SK-N-SH treated with all-trans-retinoic acid at 6 μM for 48 hours (cell line): Measurements from ENCODE around the gene VPS13D.
A peak's percentile ranks its signal among the peaks of the same experiment; 100 is the strongest.

ENCODE experiments used
- ATAC-seq: fragments of 200-7000 bp; cut with Tn5 transposase; 3 replicates; pipeline ENCODE4 v1.9.1; 2020; ENCODE audit warnings: mild to moderate bottlenecking, moderate library complexity
- ARNTL ChIP-seq: fragments of 450-650 bp; formaldehyde crosslinking; IDR thresholded peaks from 2 replicates; pipeline ENCODE4 v1.5.0; 2020; ENCODE audit warnings: low read depth, mild to moderate bottlenecking, moderate library complexity, borderline replicate concordance
- BACH2 ChIP-seq: fragments of 250-450 bp; sonication (Bioruptor Pico); IDR thresholded peaks from 2 replicates; pipeline ENCODE4 v1.9.0; 2021; ENCODE audit warnings: mild to moderate bottlenecking, borderline replicate concordance
- CREB5 ChIP-seq: fragments of 250-450 bp; sonication (Bioruptor Pico); IDR thresholded peaks from 2 replicates; pipeline ENCODE4 v1.5.1; 2020; ENCODE audit warnings: low read depth, mild to moderate bottlenecking, moderate library complexity
- ESRRG ChIP-seq: fragments of 250-450 bp; sonication (Bioruptor Pico); IDR thresholded peaks from 2 replicates; pipeline ENCODE4 v1.6.1; 2021; ENCODE audit warnings: mild to moderate bottlenecking
- GLIS3 ChIP-seq: fragments of 250-450 bp; sonication (Bioruptor Pico); IDR thresholded peaks from 2 replicates; pipeline ENCODE4 v1.5.0; 2020; ENCODE audit warnings: mild to moderate bottlenecking, moderate library complexity
- ISL1 ChIP-seq: fragments of 250-450 bp; sonication (Bioruptor Pico); IDR thresholded peaks from 2 replicates; pipeline ENCODE4 v2.1.2; 2022; ENCODE audit warnings: mild to moderate bottlenecking, moderate library complexity
- PATZ1 ChIP-seq: fragments of 250-450 bp; sonication (Bioruptor Pico); IDR thresholded peaks from 2 replicates; pipeline ENCODE4 v1.8.0; 2020; ENCODE audit warnings: mild to moderate bottlenecking, moderate library complexity, borderline replicate concordance
- PPARA ChIP-seq: fragments of 250-450 bp; sonication (Bioruptor Pico); IDR thresholded peaks from 2 replicates; pipeline ENCODE4 v1.5.0; 2020; ENCODE audit warnings: mild to moderate bottlenecking, borderline replicate concordance
- SNAI2 ChIP-seq: fragments of 250-450 bp; sonication (Bioruptor Pico); IDR thresholded peaks from 2 replicates; pipeline ENCODE4 v1.5.0; 2020; ENCODE audit warnings: mild to moderate bottlenecking, moderate library complexity
- TCF4 ChIP-seq: fragments of 250-450 bp; sonication (Bioruptor Pico); IDR thresholded peaks from 2 replicates; pipeline ENCODE4 v1.8.0; 2021; ENCODE audit warnings: mild to moderate bottlenecking, moderate library complexity, borderline replicate concordance
- TOX ChIP-seq: fragments of 250-450 bp; sonication (Bioruptor Pico); IDR thresholded peaks from 2 replicates; pipeline ENCODE4 v1.8.0; 2021; ENCODE audit warnings: mild to moderate bottlenecking, moderate library complexity, borderline replicate concordance
- TSHZ2 ChIP-seq: fragments of 250-450 bp; sonication (Bioruptor Pico); IDR thresholded peaks from 2 replicates; pipeline ENCODE4 v1.5.0; 2020; ENCODE audit warnings: mild to moderate bottlenecking, moderate library complexity
- ZC3H10 ChIP-seq: fragments of 250-450 bp; sonication (Bioruptor Pico); IDR thresholded peaks from 2 replicates; pipeline ENCODE4 v1.5.1; 2021; ENCODE audit warnings: mild to moderate bottlenecking, moderate library complexity
- ZFP3 ChIP-seq: fragments of 250-450 bp; sonication (Bioruptor Pico); IDR thresholded peaks from 2 replicates; pipeline ENCODE4 v1.5.0; 2020; ENCODE audit warnings: mild to moderate bottlenecking, moderate library complexity
- ZFP30 ChIP-seq: fragments of 450-650 bp; formaldehyde crosslinking; IDR thresholded peaks from 2 replicates; pipeline ENCODE4 v1.5.0; 2022; ENCODE audit warnings: mild to moderate bottlenecking, moderate library complexity
- ZNF70 ChIP-seq: fragments of 450-650 bp; formaldehyde crosslinking; IDR thresholded peaks from 2 replicates; pipeline ENCODE4 v1.5.0; 2020; ENCODE audit warnings: mild to moderate bottlenecking, moderate library complexity
- ZNF8 ChIP-seq: fragments of 450-650 bp; formaldehyde crosslinking; IDR thresholded peaks from 2 replicates; pipeline ENCODE4 v1.5.0; 2020; ENCODE audit warnings: mild to moderate bottlenecking, moderate library complexity

The VPS13D gene

GRCh38 chr1:12353981-12354380 is 124.2 kb downstream of the VPS13D start (continued):
- no peak for TF ChIP-seq PATZ1 (CRISPR knock-in tag)
- no peak for TF ChIP-seq ZC3H10 (CRISPR knock-in tag)
- TF ChIP-seq GLIS3 (CRISPR knock-in tag): no peak
- no peak for TF ChIP-seq ISL1 (CRISPR knock-in tag)
- no peak for TF ChIP-seq TCF4
- no peak for TF ChIP-seq SNAI2 (CRISPR knock-in tag)
- TF ChIP-seq, all 23 proteins: peak for 0

- peak; percentile 83 for ATAC-seq
- TF ChIP-seq ISL1 (CRISPR knock-in tag) (0 out of 2 replicates have a peak, but pooled peaks have one; percentile 32), GLIS3 (CRISPR knock-in tag) (no peak), TOX (CRISPR knock-in tag) (peak; percentile 48; the same call in 1 of the 2 replicates)
These were observed 126.4 kb downstream of the VPS13D start for GRCh38 chr1:12356004-12356890.

- TF ChIP-seq PPARA (CRISPR knock-in tag): no peak
- TF ChIP-seq GLIS3 (CRISPR knock-in tag): no peak
- no peak for TF ChIP-seq ZNF70 (CRISPR knock-in tag)
- no peak for TF ChIP-seq ZFP3 (CRISPR knock-in tag)
- no peak for TF ChIP-seq ZC3H10 (CRISPR knock-in tag)
- TF ChIP-seq ZFP30 (CRISPR knock-in tag): no peak
- TF ChIP-seq ESRRG (CRISPR knock-in tag): no peak
- no peak for TF ChIP-seq CREB5 (CRISPR knock-in tag)
- no peak for TF ChIP-seq ARNTL
- no peak for TF ChIP-seq ZNF8 (CRISPR knock-in tag)
- no peak for ATAC-seq
These were observed 128.7 kb downstream of the VPS13D start for GRCh38 chr1:12358499-12358898.

GRCh38 chr1:12359359-12360133 is 129.7 kb downstream of the VPS13D start:
- no peak for ATAC-seq
- TF ChIP-seq ZNF70 (CRISPR knock-in tag) (no peak), CREB5 (CRISPR knock-in tag) (no peak)

- TF ChIP-seq PATZ1 (CRISPR knock-in tag) (no peak), ARNTL (no peak), ZFP30 (CRISPR knock-in tag) (no peak), BACH2 (CRISPR knock-in tag) (no peak), ZNF70 (CRISPR knock-in tag) (no peak), CREB5 (CRISPR knock-in tag) (no peak), TCF4 (no peak), ZFP3 (CRISPR knock-in tag) (no peak), TSHZ2 (no peak), ISL1 (CRISPR knock-in tag) (no peak)
- no peak for ATAC-seq
These were observed 138.8 kb downstream of the VPS13D start for GRCh38 chr1:12368646-12369045.
